Endodermal cell (in vitro differentiated cells): ENCODE measurements around the gene LDLRAD4. TPM values are rescaled to one million over a fixed set of nuclear protein-coding genes. Genes with fewer than 3 reads are reported as not detected.
"Not testable (repeated sequence)": the region's sequence is repeated elsewhere in the genome, so short reads cannot be mapped to it uniquely, and the experiment has no call there.

Experiments used
- DNase-seq: peaks from one replicate; pipeline ENCODE4 v3.0.0-alpha.2; 2017
- H3K27ac ChIP-seq: 2 replicates; pipeline ENCODE4 v1.5.1; 2013; ENCODE audit warnings: mild to moderate bottlenecking, low read depth, low read length, moderate library complexity
- H3K27me3 ChIP-seq: 2 replicates; pipeline ENCODE4 v1.6.1; 2013; ENCODE audit warnings: mild to moderate bottlenecking, low read length, moderate library complexity; ENCODE audit not compliant: insufficient read depth, control insufficient read depth, poor library complexity, severe bottlenecking
- H3K36me3 ChIP-seq: 2 replicates; pipeline ENCODE4 v1.7.0; 2013; ENCODE audit warnings: mild to moderate bottlenecking, low read length, moderate library complexity; ENCODE audit not compliant: control insufficient read depth, insufficient read depth
- H3K4me1 ChIP-seq: one replicate; pipeline ENCODE4 v1.7.0; 2013; ENCODE audit warnings: low read length; ENCODE audit not compliant: control insufficient read depth, insufficient read depth
- H3K4me3 ChIP-seq: 2 replicates; pipeline ENCODE4 v1.5.1; 2013; ENCODE audit warnings: mild to moderate bottlenecking, low read length, moderate library complexity
- H3K9ac ChIP-seq: 2 replicates; pipeline ENCODE4 v1.6.1; 2013; ENCODE audit warnings: mild to moderate bottlenecking, low read length, moderate library complexity; ENCODE audit not compliant: poor library complexity, severe bottlenecking; ENCODE audit errors: extremely low read depth
- H3K9me3 ChIP-seq: 2 replicates; pipeline ENCODE4 v1.6.1; 2013; ENCODE audit warnings: mild to moderate bottlenecking, low read length, moderate library complexity; ENCODE audit not compliant: control insufficient read depth
- H3K27ac Mint-ChIP-seq: 2 replicates; pipeline ENCODE4 v1.8.0; 2020; ENCODE audit warnings: mixed read lengths
- H3K27me3 Mint-ChIP-seq: 2 replicates; pipeline ENCODE4 v1.8.0; 2021; ENCODE audit warnings: mild to moderate bottlenecking, mixed read lengths; ENCODE audit not compliant: insufficient read depth
- H3K36me3 Mint-ChIP-seq: 2 replicates; pipeline ENCODE4 v1.8.0; 2020; ENCODE audit warnings: low read depth, mixed read lengths
- H3K4me1 Mint-ChIP-seq: 2 replicates; pipeline ENCODE4 v1.8.0; 2020; ENCODE audit warnings: mixed read lengths
- H3K4me3 Mint-ChIP-seq: 2 replicates; pipeline ENCODE4 v1.8.0; 2020; ENCODE audit warnings: mild to moderate bottlenecking, moderate library complexity, mixed read lengths
- H3K9me3 Mint-ChIP-seq: 2 replicates; pipeline ENCODE4 v1.8.0; 2020; ENCODE audit warnings: mild to moderate bottlenecking, mixed read lengths
- CTCF ChIP-seq: fragments of 200-600 bp; sonication (generic); conservative IDR thresholded peaks from 2 replicates; pipeline ENCODE4 v1.5.0; 2021; ENCODE audit warnings: antibody characterized with exemption, mild to moderate bottlenecking
- WGBS, 2 experiments: methylation state at CpG; one replicate each; pipeline versions ENCODE4 v1.1.5 to v1.1.7; 2013; ENCODE audit warnings: missing lambda C conversion rate in 2 of 2, mixed read lengths in 1 of 2; ENCODE audit not compliant: insufficient coverage in 1 of 2, insufficient read length in 1 of 2; 5-methylcytosine and 5-hydroxymethylcytosine counted together
- total RNA-seq, 2 donors: library from RNA; stranded (reverse); fragmentation: NEBNext Ultra II Directional in 1 of 2; extraction: Animal tissue kit (Norgen Biotek cat#: 25700) in 1 of 2; gene quantifications; 2 replicates in 1 of 2; 3 replicates in 1 of 2; pipeline ENCODE4 v1.2.1, GENCODE V29; 2021

Gene LDLRAD4
- total RNA-seq, 2 donors from 2014 or later = 14.9 to 15.1 TPM

GRCh38 chr18:13661779-13662256 is 443.3 kb downstream of the LDLRAD4 start:
- DNase-seq = no peak
- no peaks in the 10 kb centered on the region for H3K4me1 Mint-ChIP-seq
- no peaks in the 10 kb centered on the region for H3K27me3 Mint-ChIP-seq
- H3K36me3 Mint-ChIP-seq = peaks cover 18% of the 10 kb centered on the region
- Histone ChIP-seq H3K27ac (peak overlapping the region; percentile 18), H3K4me1 (no peaks in the 10 kb centered on the region), H3K27me3 (no peaks in the 10 kb centered on the region), H3K4me3 (no peak overlapping the region), H3K36me3 (peaks cover 18% of the 10 kb centered on the region), H3K9ac (no peak overlapping the region), H3K9me3 (no peaks in the 10 kb centered on the region)
- H3K27ac Mint-ChIP-seq = no peak overlapping the region
- 100% methylated on average over 1 to 2 of the region's 2 CpGs for WGBS, 2 experiments
- TF ChIP-seq CTCF = no peak
- H3K4me3 Mint-ChIP-seq = no peak overlapping the region
- no peaks in the 10 kb centered on the region for H3K9me3 Mint-ChIP-seq

GRCh38 chr18:13672657-13673056 is 454.1 kb downstream of the LDLRAD4 start:
- H3K36me3 ChIP-seq = peaks cover 28% of the 10 kb centered on the region
- Mint-ChIP-seq H3K4me3 (no peak overlapping the region), H3K9me3 (peaks cover 17% of the 10 kb centered on the region), H3K36me3 (peaks cover 38% of the 10 kb centered on the region), H3K4me1 (peaks cover 13% of the 10 kb centered on the region), H3K27ac (peak overlapping the region; percentile 64), H3K27me3 (no peaks in the 10 kb centered on the region)
- peak overlapping the region; percentile 29 for H3K27ac ChIP-seq
- WGBS, 2 experiments = 92 to 98% methylated on average over 5 to 7 of the region's 7 CpGs
- no peak for TF ChIP-seq CTCF
- no peak for DNase-seq
- no peaks in the 10 kb centered on the region for H3K4me1 ChIP-seq
- H3K4me3 ChIP-seq = no peak overlapping the region
- no peaks in the 10 kb centered on the region for H3K27me3 ChIP-seq
- peaks cover 48% of the 10 kb centered on the region for H3K9me3 ChIP-seq
- H3K9ac ChIP-seq = no peak overlapping the region

- Histone ChIP-seq H3K4me3 (peak overlapping the region; percentile 73), H3K27ac (peak overlapping the region; percentile 49), H3K4me1 (no peaks in the 10 kb centered on the region), H3K36me3 (peaks cover 21% of the 10 kb centered on the region), H3K9ac (no peak overlapping the region), H3K9me3 (peaks cover 58% of the 10 kb centered on the region), H3K27me3 (no peaks in the 10 kb centered on the region)
- Mint-ChIP-seq H3K27me3 (no peaks in the 10 kb centered on the region), H3K4me1 (peaks cover 3% of the 10 kb centered on the region), H3K27ac (no peak overlapping the region), H3K9me3 (peaks cover 21% of the 10 kb centered on the region), H3K36me3 (peaks cover 29% of the 10 kb centered on the region), H3K4me3 (no peak overlapping the region)
- TF ChIP-seq CTCF = no peak
- WGBS, 2 experiments = 97 to 100% methylated on average over 2 to 6 of the region's 6 CpGs
- DNase-seq = no peak
These were observed 457.9 kb downstream of the LDLRAD4 start for GRCh38 chr18:13676471-13676870.

- H3K4me1 ChIP-seq, DNase-seq, H3K27ac Mint-ChIP-seq, H3K9ac ChIP-seq, H3K4me1 Mint-ChIP-seq, H3K27me3 ChIP-seq, H3K4me3 Mint-ChIP-seq, H3K27ac ChIP-seq, H3K27me3 Mint-ChIP-seq: not testable (repeated sequence)
- Mint-ChIP-seq H3K36me3 (peaks cover 25% of the 10 kb centered on the region), H3K9me3 (peaks cover 21% of the 10 kb centered on the region)
- H3K9me3 ChIP-seq = peaks cover 52% of the 10 kb centered on the region
- peak overlapping the region; percentile 73 for H3K4me3 ChIP-seq
- 94% methylated on average over 3 to 13 of the region's 13 CpGs for WGBS, 2 experiments
- H3K36me3 ChIP-seq = peaks cover 14% of the 10 kb centered on the region
These were observed 458.8 kb downstream of the LDLRAD4 start for GRCh38 chr18:13677350-13677749.
